Endothelial cell of umbilical vein (primary cell): Measurements from ENCODE around the gene DDX53.

Experiments
- POLR2A ChIP-seq: IDR thresholded peaks from 2 replicates; pipeline ENCODE4 v1.6.1; 2012; ENCODE audit warnings: low read depth, mild to moderate bottlenecking, control low read depth, low read length
- TF ChIP-seq, protein P1 (sequence below), 2 donors: IDR thresholded peaks; 1 replicate in 1 of 2; 2 replicates in 1 of 2; pipeline ENCODE4 v1.5.1; 2011; ENCODE audit warnings: low read length in 2 of 2, mild to moderate bottlenecking in 2 of 2, moderate library complexity in 2 of 2, control low read depth in 1 of 2, inconsistent platforms in 1 of 2, low read depth in 1 of 2; ENCODE audit not compliant: insufficient read depth in 1 of 2; ENCODE audit errors: extremely low read depth in 1 of 2

- no peak for TF ChIP-seq POLR2A
- TF ChIP-seq, protein P1, sequence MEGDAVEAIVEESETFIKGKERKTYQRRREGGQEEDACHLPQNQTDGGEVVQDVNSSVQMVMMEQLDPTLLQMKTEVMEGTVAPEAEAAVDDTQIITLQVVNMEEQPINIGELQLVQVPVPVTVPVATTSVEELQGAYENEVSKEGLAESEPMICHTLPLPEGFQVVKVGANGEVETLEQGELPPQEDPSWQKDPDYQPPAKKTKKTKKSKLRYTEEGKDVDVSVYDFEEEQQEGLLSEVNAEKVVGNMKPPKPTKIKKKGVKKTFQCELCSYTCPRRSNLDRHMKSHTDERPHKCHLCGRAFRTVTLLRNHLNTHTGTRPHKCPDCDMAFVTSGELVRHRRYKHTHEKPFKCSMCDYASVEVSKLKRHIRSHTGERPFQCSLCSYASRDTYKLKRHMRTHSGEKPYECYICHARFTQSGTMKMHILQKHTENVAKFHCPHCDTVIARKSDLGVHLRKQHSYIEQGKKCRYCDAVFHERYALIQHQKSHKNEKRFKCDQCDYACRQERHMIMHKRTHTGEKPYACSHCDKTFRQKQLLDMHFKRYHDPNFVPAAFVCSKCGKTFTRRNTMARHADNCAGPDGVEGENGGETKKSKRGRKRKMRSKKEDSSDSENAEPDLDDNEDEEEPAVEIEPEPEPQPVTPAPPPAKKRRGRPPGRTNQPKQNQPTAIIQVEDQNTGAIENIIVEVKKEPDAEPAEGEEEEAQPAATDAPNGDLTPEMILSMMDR (IDR thresholded peaks at IDR 0.05; ENCODE audit: extremely low read depth in 1 of 2, insufficient read depth in 1 of 2, low read depth in 1 of 2, low read length in 2 of 2), result no peak
Observed at GRCh38 chrX:22969411-22969810, 30.3 kb upstream of the DDX53 start.
